Measurements from ENCODE around the gene ZIC5.

The ZIC5 gene

DNA sequence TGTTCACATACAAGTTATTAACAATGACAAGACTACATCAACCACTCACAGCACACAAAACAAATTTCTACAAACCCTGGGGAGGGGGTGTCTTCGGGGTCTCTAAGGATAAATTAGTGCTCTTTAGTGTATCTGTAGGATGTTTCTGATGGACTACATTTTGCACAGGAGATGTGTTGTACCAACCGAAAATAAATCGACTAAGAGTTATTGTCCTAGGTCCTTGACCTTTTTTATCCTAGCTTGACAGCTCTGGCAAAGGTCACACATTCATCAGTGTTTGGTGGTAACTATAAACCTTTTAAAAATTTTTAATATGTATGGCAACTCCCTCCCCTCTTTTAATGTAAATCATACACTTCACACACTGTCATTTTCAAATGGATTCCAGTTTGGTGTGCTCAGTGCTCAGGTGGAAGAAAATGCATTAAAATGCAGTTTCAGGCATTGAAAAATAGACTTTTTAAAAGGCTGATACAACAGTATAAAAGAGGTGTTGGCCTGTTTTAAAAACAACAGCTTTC is 7.7 kb downstream of the ZIC5 start:
- no peak for DNase-seq (ENCODE audit: low read depth in 2 of 2)
- H3K4me3 ChIP-seq (replicated peaks in 1 of 2; ENCODE audit: low read depth in 2 of 2, low read length in 2 of 2), result no peak overlapping the region
- TF ChIP-seq, protein P1, sequence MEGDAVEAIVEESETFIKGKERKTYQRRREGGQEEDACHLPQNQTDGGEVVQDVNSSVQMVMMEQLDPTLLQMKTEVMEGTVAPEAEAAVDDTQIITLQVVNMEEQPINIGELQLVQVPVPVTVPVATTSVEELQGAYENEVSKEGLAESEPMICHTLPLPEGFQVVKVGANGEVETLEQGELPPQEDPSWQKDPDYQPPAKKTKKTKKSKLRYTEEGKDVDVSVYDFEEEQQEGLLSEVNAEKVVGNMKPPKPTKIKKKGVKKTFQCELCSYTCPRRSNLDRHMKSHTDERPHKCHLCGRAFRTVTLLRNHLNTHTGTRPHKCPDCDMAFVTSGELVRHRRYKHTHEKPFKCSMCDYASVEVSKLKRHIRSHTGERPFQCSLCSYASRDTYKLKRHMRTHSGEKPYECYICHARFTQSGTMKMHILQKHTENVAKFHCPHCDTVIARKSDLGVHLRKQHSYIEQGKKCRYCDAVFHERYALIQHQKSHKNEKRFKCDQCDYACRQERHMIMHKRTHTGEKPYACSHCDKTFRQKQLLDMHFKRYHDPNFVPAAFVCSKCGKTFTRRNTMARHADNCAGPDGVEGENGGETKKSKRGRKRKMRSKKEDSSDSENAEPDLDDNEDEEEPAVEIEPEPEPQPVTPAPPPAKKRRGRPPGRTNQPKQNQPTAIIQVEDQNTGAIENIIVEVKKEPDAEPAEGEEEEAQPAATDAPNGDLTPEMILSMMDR (IDR thresholded peaks at IDR 0.05; ENCODE audit: low read depth, low read length), result no peak

DNA sequence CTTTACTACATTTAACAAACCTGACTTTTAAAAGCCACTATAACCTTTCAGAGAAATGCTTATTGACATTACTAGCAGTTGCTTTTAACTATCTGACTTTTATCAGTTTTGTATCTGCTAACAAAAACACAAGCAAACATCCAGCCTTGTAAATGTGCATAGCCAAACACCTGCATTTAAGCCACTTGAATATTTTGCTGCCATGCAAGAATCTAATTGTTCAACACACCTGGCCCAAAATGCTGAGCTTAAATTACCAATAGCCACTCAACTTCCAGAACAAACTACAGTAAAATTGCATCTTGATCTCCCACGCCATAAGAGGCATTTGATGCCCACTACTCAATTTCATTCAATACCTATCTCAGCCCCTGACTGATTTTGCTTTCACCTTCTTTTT is 9.3 kb downstream of the ZIC5 start:
- TF ChIP-seq, protein P1 (IDR thresholded peaks at IDR 0.05; ENCODE audit: low read depth, low read length), result no peak
- DNase-seq (ENCODE audit: low read depth in 2 of 2), result no peak
- H3K4me3 ChIP-seq (replicated peaks in 1 of 2; ENCODE audit: low read depth in 2 of 2, low read length in 2 of 2), result no peak overlapping the region

DNA sequence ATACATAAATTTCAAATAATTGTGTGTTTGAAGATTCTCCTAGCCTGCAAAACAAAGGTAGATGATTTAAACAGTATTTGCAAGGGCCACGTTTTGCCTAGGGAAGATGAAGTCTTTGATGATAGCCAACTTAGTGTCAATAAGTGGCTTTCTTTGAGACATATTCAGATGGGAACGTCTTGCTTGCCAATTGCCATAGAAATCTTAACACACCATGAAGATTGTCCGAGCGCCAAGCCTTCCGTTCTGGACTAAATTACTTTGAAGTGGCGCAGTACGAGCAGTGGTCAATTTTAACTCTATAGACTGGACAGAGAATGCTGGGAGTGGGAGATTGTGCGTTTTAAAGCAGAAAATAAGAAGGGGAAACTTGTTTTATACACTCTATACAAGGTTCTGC is 9.9 kb downstream of the ZIC5 start:
- DNase-seq (ENCODE audit: low read depth in 2 of 2), result no peak
- TF ChIP-seq, protein P1 (IDR thresholded peaks at IDR 0.05; ENCODE audit: low read depth, low read length), result no peak
- no peak overlapping the region for H3K4me3 ChIP-seq (replicated peaks in 1 of 2; ENCODE audit: low read depth in 2 of 2, low read length in 2 of 2)

DNA sequence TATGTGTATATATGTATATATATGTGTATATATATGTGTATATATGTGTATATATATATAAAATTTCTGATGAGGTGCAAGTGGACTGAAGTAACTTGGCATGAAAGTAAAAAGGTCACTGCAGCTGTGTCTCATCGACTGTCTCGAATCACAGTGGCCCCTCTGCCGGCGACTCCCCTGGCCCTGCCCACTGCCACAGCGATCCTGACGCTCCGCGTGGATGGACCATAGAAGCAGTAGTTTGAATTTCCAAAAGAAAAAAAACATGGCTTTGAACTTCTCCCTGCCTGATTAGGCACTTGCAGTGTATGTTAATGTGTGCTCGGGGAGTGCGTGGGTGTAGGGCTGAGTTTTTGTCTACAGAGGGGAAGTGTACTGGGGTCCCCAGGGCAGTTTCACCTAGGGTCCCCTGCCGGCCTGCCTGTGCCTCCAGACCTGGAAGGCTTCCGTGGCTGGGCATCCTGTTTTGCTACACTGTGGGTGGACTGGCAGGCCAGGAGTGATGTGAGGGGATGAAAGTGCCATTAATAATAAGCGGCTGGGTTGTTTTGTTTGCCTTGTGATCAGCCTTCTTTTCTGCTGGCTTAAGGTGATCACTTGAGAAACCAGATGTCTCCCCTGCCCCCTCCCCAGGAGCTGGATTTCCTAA is 10.8 kb downstream of the ZIC5 start:
- TF ChIP-seq, protein P1 (IDR thresholded peaks at IDR 0.05; ENCODE audit: low read depth, low read length), result no peak
- DNase-seq (ENCODE audit: low read depth in 2 of 2), result no peak
- H3K4me3 ChIP-seq (replicated peaks in 1 of 2; ENCODE audit: low read depth in 2 of 2, low read length in 2 of 2), result no peak overlapping the region

DNA sequence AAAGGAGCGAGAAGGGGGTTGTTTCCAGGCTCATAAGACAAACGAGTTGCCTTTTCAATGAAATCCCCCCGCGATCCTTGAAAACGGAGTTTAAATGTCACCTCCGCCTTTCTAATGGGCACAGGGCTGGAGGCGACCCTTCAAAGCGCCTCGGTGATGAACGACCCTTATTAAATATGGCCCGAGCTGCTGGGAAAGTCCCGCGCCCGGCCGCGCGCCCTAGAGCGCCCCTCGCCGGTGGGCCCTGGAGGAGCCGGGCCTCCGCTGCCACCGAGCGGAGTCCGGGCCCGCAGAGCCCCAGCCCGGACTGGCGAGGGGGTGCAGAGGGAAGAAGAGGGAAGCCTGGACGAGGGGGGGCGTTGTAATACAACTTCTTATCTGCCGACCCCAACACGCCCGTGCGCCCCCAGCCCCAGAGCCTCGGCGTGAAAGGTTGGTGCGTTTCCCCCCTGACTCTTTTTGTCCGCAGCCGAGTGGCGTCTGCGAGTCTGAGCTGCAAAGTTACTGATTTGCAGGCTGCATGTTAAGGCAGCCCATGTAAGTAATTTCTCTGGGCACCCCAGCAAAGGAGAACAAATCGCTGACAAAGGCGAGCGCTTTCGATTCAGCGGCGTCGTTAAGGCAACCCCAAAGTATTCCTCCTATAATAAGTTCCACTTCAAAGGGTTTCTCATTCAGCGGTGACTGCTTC is 11.9 kb downstream of the ZIC5 start:
- peak overlapping the region in 1 of 2 donors; percentile 13 for H3K4me3 ChIP-seq (replicated peaks in 1 of 2; ENCODE audit: low read depth in 2 of 2, low read length in 2 of 2)
- peak in 1 of 2 donors; percentile 5 for DNase-seq (ENCODE audit: low read depth in 2 of 2)
- TF ChIP-seq, protein P1 (IDR thresholded peaks at IDR 0.05; ENCODE audit: low read depth, low read length), result no peak

DNA sequence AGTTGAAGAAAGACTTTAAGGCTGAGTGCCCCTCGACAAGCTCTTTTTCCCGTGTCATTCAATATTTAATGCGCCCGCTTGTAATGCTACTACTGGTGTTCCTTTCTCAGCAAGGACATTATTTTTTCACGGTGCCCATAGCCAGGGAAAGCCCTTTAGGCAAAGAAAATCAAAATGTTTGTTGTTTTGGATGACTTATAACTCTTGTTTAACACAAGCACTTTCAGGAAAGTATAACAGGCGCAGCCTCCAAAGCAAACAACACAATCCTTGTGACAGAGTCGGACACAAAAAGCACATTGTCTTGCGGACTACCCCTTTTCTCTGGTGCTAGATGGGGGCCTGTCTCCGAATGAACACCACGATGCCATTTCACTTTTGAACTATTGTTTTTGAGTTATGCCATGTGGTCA is 12.4 kb downstream of the ZIC5 start:
- TF ChIP-seq, protein P1 (IDR thresholded peaks at IDR 0.05; ENCODE audit: low read depth, low read length), result no peak
- no peak for DNase-seq (ENCODE audit: low read depth in 2 of 2)
- H3K4me3 ChIP-seq (replicated peaks in 1 of 2; ENCODE audit: low read depth in 2 of 2, low read length in 2 of 2), result no peak overlapping the region

All from cardiac fibroblast (primary cell).